ENCODE results near the gene FHIT.

FHIT gene

GRCh38 chr3:60185161-60185560 is 1066.1 kb downstream of the FHIT start:
- DNase-seq: no peak

- DNase-seq: no peak
These were observed 1068.6 kb downstream of the FHIT start for GRCh38 chr3:60182697-60183096.

GRCh38 chr3:60178931-60179653 is 1072.2 kb downstream of the FHIT start:
- no peak for DNase-seq

- DNase-seq: no peak
These were observed 1073.5 kb downstream of the FHIT start for GRCh38 chr3:60177726-60178125.

GRCh38 chr3:60176614-60177013 is 1074.6 kb downstream of the FHIT start:
- no peak for DNase-seq

- DNase-seq: no peak
These were observed 1075.6 kb downstream of the FHIT start for GRCh38 chr3:60175680-60176079.

- no peak for DNase-seq
These were observed 1081.5 kb downstream of the FHIT start for GRCh38 chr3:60169755-60170154.

GRCh38 chr3:60167186-60167585 is 1084.1 kb downstream of the FHIT start:
- no peak for DNase-seq

- DNase-seq: no peak
These were observed 1090.2 kb downstream of the FHIT start for GRCh38 chr3:60160822-60161748.

GRCh38 chr3:60160111-60160821 is 1091.0 kb downstream of the FHIT start:
- no peak for DNase-seq

- no peak for DNase-seq
These were observed 1093.2 kb downstream of the FHIT start for GRCh38 chr3:60158035-60158434.

- no peak for DNase-seq
These were observed 1097.2 kb downstream of the FHIT start for GRCh38 chr3:60154011-60154410.

GRCh38 chr3:60153221-60153999 is 1097.8 kb downstream of the FHIT start:
- no peak for DNase-seq

- no peak for DNase-seq
These were observed 1101.8 kb downstream of the FHIT start for GRCh38 chr3:60149501-60149900.

- no peak for DNase-seq
These were observed 1103.9 kb downstream of the FHIT start for GRCh38 chr3:60147249-60147950.

- DNase-seq: no peak
These were observed 1105.1 kb downstream of the FHIT start for GRCh38 chr3:60146121-60146520.

- DNase-seq: no peak
These were observed 1107.2 kb downstream of the FHIT start for GRCh38 chr3:60144071-60144470.

- DNase-seq: no peak
These were observed 1109.2 kb downstream of the FHIT start for GRCh38 chr3:60142009-60142408.

- DNase-seq: no peak
These were observed 1111.1 kb downstream of the FHIT start for GRCh38 chr3:60140160-60140559.

- no peak for DNase-seq
These were observed 1114.7 kb downstream of the FHIT start for GRCh38 chr3:60136601-60137000.

GRCh38 chr3:60135474-60135873 is 1115.8 kb downstream of the FHIT start:
- no peak for DNase-seq
